CD4-positive, alpha-beta memory T cell (primary cell): ENCODE results near the gene RPL3. TPM values are rescaled to one million over a fixed set of nuclear protein-coding genes. Genes with fewer than 3 reads are reported as not detected.

Experiments
- CTCF ChIA-PET: fragments of 350-600 bp; sonication (Branson Sonifier 250); formaldehyde crosslinking; loops from one replicate; lab custom pipeline; 2021; ENCODE audit warnings: inconsistent platforms; ENCODE audit not compliant: partially characterized antibody; lab: Charles Lee
- POLR2A ChIA-PET: fragments of 350-600 bp; sonication (Branson Sonifier 250); formaldehyde crosslinking; loops from one replicate; lab custom pipeline; 2021; ENCODE audit not compliant: partially characterized antibody; lab: Charles Lee
- DNase-seq, 5 donors: peaks; one replicate each; pipeline versions ENCODE4 v3.0.0 to v3.0.0-alpha.2; 2020 to 2022; ENCODE audit warnings: mixed read lengths in 1 of 5
- H3K27ac ChIP-seq: one replicate; pipeline ENCODE4 v1.7.0; 2013; ENCODE audit warnings: low read depth, low read length
- H3K27me3 ChIP-seq: 2 replicates; pipeline ENCODE4 v1.7.0; 2013; ENCODE audit warnings: mild to moderate bottlenecking, low read length, moderate library complexity; ENCODE audit not compliant: insufficient read depth
- H3K36me3 ChIP-seq: 2 replicates; pipeline ENCODE4 v1.7.0; 2013; ENCODE audit warnings: mild to moderate bottlenecking, low read length, moderate library complexity; ENCODE audit not compliant: insufficient read depth
- H3K4me1 ChIP-seq: 2 replicates; pipeline ENCODE4 v1.7.0; 2013; ENCODE audit warnings: mild to moderate bottlenecking, low read length, moderate library complexity; ENCODE audit not compliant: insufficient read depth
- H3K4me3 ChIP-seq, 2 donors: one replicate each; pipeline ENCODE4 v1.7.0; 2013; ENCODE audit warnings: low read length in 2 of 2, mild to moderate bottlenecking in 1 of 2
- H3K9me3 ChIP-seq, 2 donors: one replicate each; pipeline ENCODE4 v1.7.0; 2013; ENCODE audit warnings: low read length in 2 of 2, control low read depth in 1 of 2; ENCODE audit not compliant: control insufficient read depth in 1 of 2
- H3K27ac Mint-ChIP-seq, 7 donors: one replicate each; pipeline ENCODE4 v1.8.0; 2020 to 2021; ENCODE audit warnings: mixed read lengths in 7 of 7, mild to moderate bottlenecking in 6 of 7, inconsistent platforms in 3 of 7, moderate library complexity in 3 of 7
- H3K27me3 Mint-ChIP-seq, 2 donors: one replicate each; pipeline ENCODE4 v1.8.0; 2020 to 2021; ENCODE audit warnings: mixed read lengths in 2 of 2
- H3K36me3 Mint-ChIP-seq, 2 donors: one replicate each; pipeline ENCODE4 v1.8.0; 2020 to 2021; ENCODE audit warnings: mixed read lengths in 2 of 2, inconsistent platforms in 1 of 2, mild to moderate bottlenecking in 1 of 2
- H3K4me1 Mint-ChIP-seq, 4 donors: one replicate each; pipeline ENCODE4 v1.8.0; 2020 to 2021; ENCODE audit warnings: mixed read lengths in 4 of 4, mild to moderate bottlenecking in 1 of 4
- H3K4me3 Mint-ChIP-seq, 8 donors: one replicate each; pipeline ENCODE4 v1.8.0; 2020 to 2021; ENCODE audit warnings: mixed read lengths in 8 of 8, mild to moderate bottlenecking in 7 of 8, moderate library complexity in 6 of 8, inconsistent platforms in 3 of 8
- H3K9me3 Mint-ChIP-seq, 8 donors: one replicate each; pipeline ENCODE4 v1.8.0; 2020 to 2021; ENCODE audit warnings: mixed read lengths in 8 of 8, mild to moderate bottlenecking in 5 of 8, inconsistent platforms in 3 of 8, moderate library complexity in 1 of 8
- intact Hi-C: fragments of 100-400 bp; cut with micrococcal nuclease; formaldehyde crosslinking; loops from one replicate; pipeline ENCODE4 v1.15.1; 2023
- polyA plus RNA-seq, 2 donors: library from polyadenylated mRNA; unstranded; fragments of 300-500 nt; fragmentation: Illumina TruSeq; gene quantifications; one replicate each; pipeline ENCODE4 v1.2.3, GENCODE V29; 2021
- total RNA-seq, 2 experiments: library from RNA; stranded (reverse); gene quantifications; one replicate each; pipeline ENCODE4 v1.2.3, GENCODE V29; 2021

Gene RPL3
- total and polyA plus RNA-seq, 4 experiments from 2014 or later: 3,292 to 4,075 (median 3,564) TPM

- peaks cover 28 to 60% (median 43%) of the 10 kb centered on the region in 4 donors for H3K4me1 Mint-ChIP-seq
- Histone ChIP-seq H3K27me3 (no peaks in the 10 kb centered on the region), H3K4me1 (peaks cover 53% of the 10 kb centered on the region), H3K27ac (peak overlapping the region; percentile 83), H3K9me3 (no peaks in the 10 kb centered on the region), H3K4me3 (peak overlapping the region in 1 of 2 donors; percentile 97), H3K36me3 (peaks cover 57% of the 10 kb centered on the region)
- H3K27me3 Mint-ChIP-seq: no peaks in the 10 kb centered on the region
- H3K27ac Mint-ChIP-seq: peak overlapping the region; percentile 84 to 99 (median 99)
- intact Hi-C loops: loop anchor here (5.0 kb wide), 1 partner anchor 610 kb away; the partner anchor contains the start of gene GTPBP1
- peaks cover 51 to 79% of the 10 kb centered on the region in 2 donors for H3K36me3 Mint-ChIP-seq
- peak overlapping the region; percentile 98 to 100 (median 100) for H3K4me3 Mint-ChIP-seq
- peak in 2 of 5 donors; percentile 21 to 48 for DNase-seq
- POLR2A ChIA-PET: interaction anchor here (0.6 to 12.5 kb wide), 14 partner anchors 11 to 1447 kb away, joined by 3 to 433 read pairs (median 28); partner anchors contain the start of genes ATF4, CBX6, PDGFB and RPS19BP1
- CTCF ChIA-PET: interaction anchor here (0.6 to 12.4 kb wide), 22 partner anchors 10 to 1265 kb away, joined by 3 to 477 read pairs (median 4); partner anchors contain the start of genes APOBEC3C and CBX7
- peaks cover 0 to 8% (median 0%) of the 10 kb centered on the region in 8 donors for H3K9me3 Mint-ChIP-seq
Observed at GRCh38 chr22:39317084-39317774, 2.2 kb downstream of the RPL3 start.

DNA sequence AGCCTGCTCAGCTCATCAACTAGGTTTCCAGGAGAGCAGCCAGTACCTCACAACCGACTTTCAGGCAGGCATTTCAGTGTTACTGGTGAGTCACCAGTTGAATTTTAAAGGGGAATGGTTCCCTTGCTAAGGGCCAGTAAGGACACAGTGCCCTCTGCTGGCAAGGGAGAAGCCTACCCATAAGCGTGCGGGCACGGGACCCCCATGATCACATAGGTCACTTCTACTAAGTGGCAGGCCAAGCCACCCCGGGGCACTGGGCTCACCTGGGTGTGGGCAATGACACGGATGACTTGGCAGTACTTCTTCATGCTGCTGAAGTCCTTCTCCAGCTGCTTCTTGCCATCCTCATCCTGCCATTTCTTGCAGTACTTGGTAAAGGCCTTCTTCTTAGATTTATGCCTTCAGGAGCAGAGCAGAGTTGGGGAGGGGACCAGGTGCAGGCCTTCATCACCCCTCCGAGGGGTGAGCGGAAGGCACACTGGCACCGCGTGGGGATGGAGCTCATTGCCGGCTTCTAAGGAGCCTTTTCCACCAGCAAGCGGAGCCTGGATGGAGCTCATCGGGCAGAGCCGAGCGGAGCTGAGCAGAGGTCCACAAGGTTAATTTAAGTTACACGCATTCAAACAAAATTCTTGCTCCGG is 2.9 kb downstream of the RPL3 start:
- DNase-seq: peak; percentile 76 to 86 (median 78)
- peaks cover 51 to 84% of the 10 kb centered on the region in 2 donors for H3K36me3 Mint-ChIP-seq
- peak overlapping the region; percentile 87 to 99 (median 99) for H3K27ac Mint-ChIP-seq
- H3K9me3 Mint-ChIP-seq: peaks cover 0 to 8% (median 0%) of the 10 kb centered on the region in 8 donors
- peaks cover 53% of the 10 kb centered on the region for H3K4me1 ChIP-seq
- ChIA-PET CTCF (interaction anchor here (0.6 to 12.4 kb wide), 31 partner anchors 10 to 1264 kb away, joined by 3 to 477 read pairs (median 4); partner anchors contain the start of genes APOBEC3C, CBX7 and PDGFB), POLR2A (interaction anchor here (0.6 to 12.5 kb wide), 13 partner anchors 10 to 1447 kb away, joined by 3 to 433 read pairs (median 27); partner anchors contain the start of genes ATF4, CBX6, MIEF1 and PDGFB)
- H3K36me3 ChIP-seq: peaks cover 64% of the 10 kb centered on the region
- H3K9me3 ChIP-seq: no peaks in the 10 kb centered on the region
- H3K27ac ChIP-seq: peak overlapping the region; percentile 83
- peak overlapping the region in 1 of 2 donors; percentile 97 for H3K4me3 ChIP-seq
- H3K4me1 Mint-ChIP-seq: peaks cover 28 to 63% (median 44%) of the 10 kb centered on the region in 4 donors
- intact Hi-C loops: loop anchor here (1.0 to 5.0 kb wide), 3 partner anchors 145 to 609 kb away; partner anchors contain the start of gene GTPBP1
- H3K27me3 ChIP-seq: no peaks in the 10 kb centered on the region
- H3K27me3 Mint-ChIP-seq: no peaks in the 10 kb centered on the region
- H3K4me3 Mint-ChIP-seq: peak overlapping the region; percentile 15 to 100 (median 99)

DNA sequence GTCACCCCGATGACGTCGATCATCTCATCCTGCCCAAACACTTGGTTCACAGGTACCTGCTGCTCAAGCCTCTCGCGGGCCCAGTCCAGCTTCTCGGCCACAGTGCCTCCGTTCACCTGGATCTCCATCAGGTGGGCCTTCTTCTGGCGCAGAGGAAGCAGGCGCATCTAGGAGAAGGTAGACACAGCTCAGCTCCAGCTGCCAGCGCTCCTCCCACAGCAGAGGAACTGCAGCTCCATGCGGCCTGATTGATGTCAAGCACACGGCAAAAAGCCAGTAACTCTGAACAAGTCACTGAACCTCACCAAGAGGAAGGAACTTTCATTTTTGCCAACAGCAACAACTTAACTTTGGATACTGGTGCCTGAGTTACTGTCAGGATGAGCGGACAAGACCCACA is 4.0 kb downstream of the RPL3 start:
- POLR2A ChIA-PET: interaction anchor here (1.1 to 12.5 kb wide), 12 partner anchors 9 to 444 kb away, joined by 3 to 433 read pairs (median 4); partner anchors contain the start of genes ATF4, CBX6, MIEF1 and PDGFB
- intact Hi-C loops: loop anchor here (5.0 kb wide), 1 partner anchor 608 kb away; the partner anchor contains the start of gene GTPBP1
- H3K27me3 Mint-ChIP-seq: no peaks in the 10 kb centered on the region
- peak overlapping the region in 5 of 7 donors; percentile 36 to 76 (median 55) for H3K27ac Mint-ChIP-seq
- Histone ChIP-seq H3K4me1 (peaks cover 53% of the 10 kb centered on the region), H3K27ac (peak overlapping the region; percentile 83), H3K36me3 (peaks cover 65% of the 10 kb centered on the region), H3K27me3 (no peaks in the 10 kb centered on the region), H3K9me3 (no peaks in the 10 kb centered on the region), H3K4me3 (no peak overlapping the region)
- no peak for DNase-seq
- H3K9me3 Mint-ChIP-seq: peaks cover 0 to 8% (median 0%) of the 10 kb centered on the region in 8 donors
- peaks cover 51 to 89% of the 10 kb centered on the region in 2 donors for H3K36me3 Mint-ChIP-seq
- H3K4me1 Mint-ChIP-seq: peaks cover 28 to 61% (median 47%) of the 10 kb centered on the region in 4 donors
- CTCF ChIA-PET: interaction anchor here (0.7 to 12.4 kb wide), 17 partner anchors 9 to 1367 kb away, joined by 3 to 477 read pairs (median 3); partner anchors contain the start of gene CBX7
- H3K4me3 Mint-ChIP-seq: peak overlapping the region in 1 of 8 donors; percentile 17

- H3K4me1 ChIP-seq: peaks cover 53% of the 10 kb centered on the region
- H3K36me3 Mint-ChIP-seq: peaks cover 51 to 81% of the 10 kb centered on the region in 2 donors
- no peak overlapping the region for H3K4me3 Mint-ChIP-seq
- no peak for DNase-seq
- peaks cover 30 to 59% (median 45%) of the 10 kb centered on the region in 4 donors for H3K4me1 Mint-ChIP-seq
- H3K27me3 Mint-ChIP-seq: no peaks in the 10 kb centered on the region
- peaks cover 0 to 2% (median 0%) of the 10 kb centered on the region in 8 donors for H3K9me3 Mint-ChIP-seq
- intact Hi-C loops: no loop called here
- ChIA-PET POLR2A (interaction anchor here (0.6 to 12.5 kb wide), 7 partner anchors 8 to 562 kb away, joined by 3 to 433 read pairs (median 7); partner anchors contain the start of genes ATF4, PDGFB, RPS19BP1 and TAB1), CTCF (interaction anchor here (0.6 to 12.4 kb wide), 8 partner anchors 11 to 1368 kb away, joined by 3 to 477 read pairs (median 6); no protein-coding TSS in a partner anchor)
- peak overlapping the region in 2 of 7 donors; percentile 17 to 35 for H3K27ac Mint-ChIP-seq
- peaks cover 65% of the 10 kb centered on the region for H3K36me3 ChIP-seq
- H3K27me3 ChIP-seq: no peaks in the 10 kb centered on the region
- H3K27ac ChIP-seq: peak overlapping the region; percentile 23
- no peaks in the 10 kb centered on the region for H3K9me3 ChIP-seq
- no peak overlapping the region for H3K4me3 ChIP-seq
Observed at GRCh38 chr22:39314251-39314971, 5.0 kb downstream of the RPL3 start.

DNA sequence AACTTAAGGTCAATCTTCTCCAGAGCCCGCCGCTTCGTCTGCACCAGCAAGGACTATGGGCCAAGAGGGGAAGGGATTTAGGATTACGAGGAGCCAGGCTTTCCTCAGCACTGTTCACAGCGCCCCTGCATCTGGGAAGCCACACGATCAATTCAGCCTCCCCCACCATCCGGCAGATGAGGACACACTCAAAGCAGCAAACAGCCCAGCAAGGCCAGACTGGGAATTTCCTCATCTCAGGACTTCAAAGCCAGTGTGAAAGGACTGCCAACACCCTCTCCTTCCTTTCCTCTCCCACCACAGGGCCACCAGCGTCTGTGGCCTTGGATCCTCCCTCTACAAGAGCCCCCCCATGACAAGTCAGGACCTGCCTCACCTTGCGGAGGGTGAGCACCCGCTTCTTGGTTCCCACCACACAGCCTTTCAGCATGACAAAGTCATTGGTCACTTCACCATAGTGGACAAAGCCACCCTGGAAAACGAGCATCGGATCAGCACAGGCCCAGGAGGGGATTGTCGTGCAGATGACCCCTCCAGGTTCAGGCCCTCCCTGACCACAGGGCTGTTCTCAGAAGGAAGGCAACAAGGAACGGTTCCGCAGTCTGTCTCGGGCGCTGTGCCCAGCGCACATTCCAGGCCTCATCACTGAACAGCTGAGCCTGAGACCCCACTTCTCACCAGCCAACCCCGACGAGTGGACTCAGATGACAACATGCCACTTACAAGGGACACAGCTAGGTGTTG is 6.0 kb downstream of the RPL3 start:
- Histone ChIP-seq H3K4me3 (no peak overlapping the region), H3K27ac (no peak overlapping the region), H3K9me3 (no peaks in the 10 kb centered on the region), H3K36me3 (peaks cover 65% of the 10 kb centered on the region), H3K4me1 (peaks cover 57% of the 10 kb centered on the region), H3K27me3 (no peaks in the 10 kb centered on the region)
- no peaks in the 10 kb centered on the region for H3K9me3 Mint-ChIP-seq
- ChIA-PET CTCF (interaction anchor here (12.4 kb wide), 1 partner anchor 145 kb away, joined by 477 read pairs; no protein-coding TSS in a partner anchor), POLR2A (interaction anchor here (7.0 to 12.5 kb wide), 2 partner anchors 71 to 141 kb away, joined by 163 to 433 read pairs; partner anchors contain the start of gene PDGFB)
- H3K27me3 Mint-ChIP-seq: no peaks in the 10 kb centered on the region
- intact Hi-C loops: no loop called here
- no peak for DNase-seq
- peaks cover 30 to 55% (median 44%) of the 10 kb centered on the region in 4 donors for H3K4me1 Mint-ChIP-seq
- no peak overlapping the region for H3K4me3 Mint-ChIP-seq
- H3K27ac Mint-ChIP-seq: peak overlapping the region in 3 of 7 donors; percentile 10 to 66 (median 31)
- H3K36me3 Mint-ChIP-seq: peaks cover 47 to 72% of the 10 kb centered on the region in 2 donors
